ENCODE measurements around the gene SELENOI.

GRCh38 chr2:26394694-26395093 is 48.8 kb downstream of the SELENOI start:
- TF ChIP-seq CTCF (IDR thresholded peaks at IDR 0.05; ENCODE audit: low read depth, low read length, poor library complexity, severe bottlenecking): no peak
- TF ChIP-seq EZH2phosphoT487 (IDR thresholded peaks at IDR 0.05; ENCODE audit: borderline replicate concordance, low read length): no peak

Measured in DOHH2 (cell line).